GM18508 (cell line): ENCODE results near the gene APBB3.

Experiments
- ATAC-seq: cut with Tn5 transposase; IDR thresholded peaks from one replicate; pipeline ENCODE4 v1.9.1; 2021; ENCODE audit warnings: moderate number of reproducible peaks; ENCODE audit not compliant: insufficient read depth, unreplicated experiment

APBB3 gene

GRCh38 chr5:140557136-140557805 lies 7.1 kb downstream of the APBB3 start, which contains the start of gene SRA1:
Gene SRA1 (minus strand): TSS chr5:140557473. CDS start chr5:140557452, 21 bp downstream.
- peak; percentile 79 for ATAC-seq

GRCh38 chr5:140556438-140556837 lies 8.0 kb downstream of the APBB3 start:
- no peak for ATAC-seq

- no peak for ATAC-seq
Observed at GRCh38 chr5:140555747-140556312, 8.6 kb downstream of the APBB3 start.

- ATAC-seq = no peak
Observed at GRCh38 chr5:140554454-140554853, 9.9 kb downstream of the APBB3 start.

GRCh38 chr5:140553657-140554056 lies 10.7 kb downstream of the APBB3 start:
- ATAC-seq = no peak

- ATAC-seq = no peak
Observed at GRCh38 chr5:140551872-140552271, 12.5 kb downstream of the APBB3 start.

- ATAC-seq = no peak
Observed at GRCh38 chr5:140550147-140551079, 14.0 kb downstream of the APBB3 start.

- no peak for ATAC-seq
Observed at GRCh38 chr5:140549237-140550144, 14.9 kb downstream of the APBB3 start.

GRCh38 chr5:140548791-140549190 lies 15.6 kb downstream of the APBB3 start:
- no peak for ATAC-seq

- no peak for ATAC-seq
Observed at GRCh38 chr5:140548300-140548688, 16.1 kb downstream of the APBB3 start.

GRCh38 chr5:140547508-140548299 lies 16.7 kb downstream of the APBB3 start, which contains the start of gene EIF4EBP3:
Gene EIF4EBP3 (plus strand): TSS chr5:140547662. CDS start chr5:140547738, 76 bp downstream.
- ATAC-seq = peak; percentile 89

GRCh38 chr5:140546851-140547507 lies 17.4 kb downstream of the APBB3 start:
- no peak for ATAC-seq

- ATAC-seq = no peak
Observed at GRCh38 chr5:140545606-140546005, 18.8 kb downstream of the APBB3 start.

GRCh38 chr5:140544986-140545385 lies 19.4 kb downstream of the APBB3 start:
- ATAC-seq = no peak

- no peak for ATAC-seq
Observed at GRCh38 chr5:140542972-140543371, 21.4 kb downstream of the APBB3 start.

- ATAC-seq = no peak
Observed at GRCh38 chr5:140540227-140540626, 24.2 kb downstream of the APBB3 start.

- no peak for ATAC-seq
Observed at GRCh38 chr5:140524003-140524402, 40.4 kb downstream of the APBB3 start.

GRCh38 chr5:140513124-140513523 lies 51.3 kb downstream of the APBB3 start:
- no peak for ATAC-seq

- no peak for ATAC-seq
Observed at GRCh38 chr5:140509898-140510297, 54.5 kb downstream of the APBB3 start.
